Calu3 (cell line): ENCODE results near the gene ANKS1A. TPM values are rescaled to one million over a fixed set of nuclear protein-coding genes. Genes with fewer than 3 reads are reported as not detected.
"Not testable (repeated sequence)": the region's sequence is repeated elsewhere in the genome, so short reads cannot be mapped to it uniquely, and the experiment has no call there.

Experiments
- BruUV-seq: library from RNA; stranded (reverse); fragments of 400-500 nt; replicated peaks from 2 replicates; lab custom pipeline; 2021; lab: Mats Ljungman, UMichigan
- CTCF ChIA-PET: fragments of 300-600 bp; sonication (Branson Sonifier 250); formaldehyde crosslinking; loops from one replicate; lab custom pipeline; 2022; ENCODE audit warnings: antibody characterized with exemption; lab: Charles Lee
- DNase-seq: peaks from one replicate; pipeline ENCODE4 v3.0.0; 2022
- H3K27ac Mint-ChIP-seq: one replicate; pipeline ENCODE4 v1.8.0; 2022; ENCODE audit warnings: mixed read lengths; ENCODE audit not compliant: unreplicated experiment
- H3K27me3 Mint-ChIP-seq: one replicate; pipeline ENCODE4 v1.8.0; 2022; ENCODE audit warnings: mixed read lengths; ENCODE audit not compliant: unreplicated experiment
- H3K36me3 Mint-ChIP-seq: one replicate; pipeline ENCODE4 v1.8.0; 2022; ENCODE audit warnings: mild to moderate bottlenecking, moderate library complexity, mixed read lengths; ENCODE audit not compliant: insufficient read depth, unreplicated experiment
- H3K4me1 Mint-ChIP-seq: one replicate; pipeline ENCODE4 v1.8.0; 2022; ENCODE audit warnings: mild to moderate bottlenecking, low read depth, mixed read lengths; ENCODE audit not compliant: unreplicated experiment
- H3K4me3 Mint-ChIP-seq: one replicate; pipeline ENCODE4 v1.8.0; 2022; ENCODE audit warnings: mild to moderate bottlenecking, low read depth, moderate library complexity, mixed read lengths; ENCODE audit not compliant: unreplicated experiment
- H3K9me3 Mint-ChIP-seq: one replicate; pipeline ENCODE4 v1.8.0; 2022; ENCODE audit warnings: low read depth, mixed read lengths; ENCODE audit not compliant: unreplicated experiment
- CTCF ChIP-seq: fragments of 200-600 bp; IDR thresholded peaks from one replicate; pipeline ENCODE4 v1.8.0; 2022; ENCODE audit warnings: antibody characterized with exemption; ENCODE audit not compliant: unreplicated experiment
- intact Hi-C: fragments of 100-400 bp; cut with micrococcal nuclease; formaldehyde crosslinking; loops from one replicate; pipeline ENCODE4 v1.10.0; 2022; ENCODE audit not compliant: unreplicated experiment
- total RNA-seq: library from RNA; stranded (reverse); gene quantifications from 2 replicates; pipeline ENCODE4 v1.2.3, GENCODE V29; 2022

ANKS1A gene
- total RNA-seq, 1 experiment from 2014 or later: 60.3 TPM

- H3K36me3 Mint-ChIP-seq, intact Hi-C loops, H3K27ac Mint-ChIP-seq, H3K4me1 Mint-ChIP-seq, CTCF ChIA-PET, H3K27me3 Mint-ChIP-seq, H3K4me3 Mint-ChIP-seq, BruUV-seq, DNase-seq, H3K9me3 Mint-ChIP-seq: not testable (repeated sequence)
Measured at GRCh38 chr6:35001349-35001748, 112.3 kb downstream of the ANKS1A start.

- DNase-seq, H3K36me3 Mint-ChIP-seq, H3K27me3 Mint-ChIP-seq, CTCF ChIA-PET, BruUV-seq, intact Hi-C loops, H3K9me3 Mint-ChIP-seq, H3K27ac Mint-ChIP-seq, H3K4me3 Mint-ChIP-seq, H3K4me1 Mint-ChIP-seq: not testable (repeated sequence)
Measured at GRCh38 chr6:35003886-35004530, 115.0 kb downstream of the ANKS1A start.

- no peak overlapping the region for H3K27ac Mint-ChIP-seq
- no TSS peak for BruUV-seq
- H3K9me3 Mint-ChIP-seq: no peaks in the 10 kb centered on the region
- H3K4me1 Mint-ChIP-seq: no peaks in the 10 kb centered on the region
- intact Hi-C loops: no loop called here
- no peak overlapping the region for H3K4me3 Mint-ChIP-seq
- peaks cover 9% of the 10 kb centered on the region for H3K36me3 Mint-ChIP-seq
- CTCF ChIA-PET: no interaction called here
- H3K27me3 Mint-ChIP-seq: no peaks in the 10 kb centered on the region
- DNase-seq: no peak
- no peak for TF ChIP-seq CTCF
Measured at GRCh38 chr6:35007016-35007415, 118.0 kb downstream of the ANKS1A start.

GRCh38 chr6:35008858-35009257, 119.8 kb downstream of the ANKS1A start:
- Mint-ChIP-seq H3K4me1 (no peaks in the 10 kb centered on the region), H3K9me3 (no peaks in the 10 kb centered on the region), H3K27me3 (no peaks in the 10 kb centered on the region), H3K4me3 (no peak overlapping the region), H3K27ac (no peak overlapping the region), H3K36me3 (peaks cover 9% of the 10 kb centered on the region)
- no TSS peak for BruUV-seq
- no peak for TF ChIP-seq CTCF
- DNase-seq: no peak
- CTCF ChIA-PET: interaction anchor here (1.1 kb wide), 1 partner anchor 16 kb away, joined by 4 read pairs; no protein-coding TSS in a partner anchor
- intact Hi-C loops: no loop called here

- no peak overlapping the region for H3K27ac Mint-ChIP-seq
- no TSS peak for BruUV-seq
- no peaks in the 10 kb centered on the region for H3K9me3 Mint-ChIP-seq
- CTCF ChIA-PET: no interaction called here
- intact Hi-C loops: no loop called here
- DNase-seq: no peak
- no peak overlapping the region for H3K4me3 Mint-ChIP-seq
- TF ChIP-seq CTCF: no peak
- no peaks in the 10 kb centered on the region for H3K27me3 Mint-ChIP-seq
- H3K36me3 Mint-ChIP-seq: peaks cover 5% of the 10 kb centered on the region
- H3K4me1 Mint-ChIP-seq: peaks cover 7% of the 10 kb centered on the region
Measured at GRCh38 chr6:35011096-35012041, 122.3 kb downstream of the ANKS1A start.
